ENCODE data around the gene TIMELESS. TPM values are rescaled to one million over a fixed set of nuclear protein-coding genes. Genes with fewer than 3 reads are reported as not detected.

TIMELESS gene, protein sequence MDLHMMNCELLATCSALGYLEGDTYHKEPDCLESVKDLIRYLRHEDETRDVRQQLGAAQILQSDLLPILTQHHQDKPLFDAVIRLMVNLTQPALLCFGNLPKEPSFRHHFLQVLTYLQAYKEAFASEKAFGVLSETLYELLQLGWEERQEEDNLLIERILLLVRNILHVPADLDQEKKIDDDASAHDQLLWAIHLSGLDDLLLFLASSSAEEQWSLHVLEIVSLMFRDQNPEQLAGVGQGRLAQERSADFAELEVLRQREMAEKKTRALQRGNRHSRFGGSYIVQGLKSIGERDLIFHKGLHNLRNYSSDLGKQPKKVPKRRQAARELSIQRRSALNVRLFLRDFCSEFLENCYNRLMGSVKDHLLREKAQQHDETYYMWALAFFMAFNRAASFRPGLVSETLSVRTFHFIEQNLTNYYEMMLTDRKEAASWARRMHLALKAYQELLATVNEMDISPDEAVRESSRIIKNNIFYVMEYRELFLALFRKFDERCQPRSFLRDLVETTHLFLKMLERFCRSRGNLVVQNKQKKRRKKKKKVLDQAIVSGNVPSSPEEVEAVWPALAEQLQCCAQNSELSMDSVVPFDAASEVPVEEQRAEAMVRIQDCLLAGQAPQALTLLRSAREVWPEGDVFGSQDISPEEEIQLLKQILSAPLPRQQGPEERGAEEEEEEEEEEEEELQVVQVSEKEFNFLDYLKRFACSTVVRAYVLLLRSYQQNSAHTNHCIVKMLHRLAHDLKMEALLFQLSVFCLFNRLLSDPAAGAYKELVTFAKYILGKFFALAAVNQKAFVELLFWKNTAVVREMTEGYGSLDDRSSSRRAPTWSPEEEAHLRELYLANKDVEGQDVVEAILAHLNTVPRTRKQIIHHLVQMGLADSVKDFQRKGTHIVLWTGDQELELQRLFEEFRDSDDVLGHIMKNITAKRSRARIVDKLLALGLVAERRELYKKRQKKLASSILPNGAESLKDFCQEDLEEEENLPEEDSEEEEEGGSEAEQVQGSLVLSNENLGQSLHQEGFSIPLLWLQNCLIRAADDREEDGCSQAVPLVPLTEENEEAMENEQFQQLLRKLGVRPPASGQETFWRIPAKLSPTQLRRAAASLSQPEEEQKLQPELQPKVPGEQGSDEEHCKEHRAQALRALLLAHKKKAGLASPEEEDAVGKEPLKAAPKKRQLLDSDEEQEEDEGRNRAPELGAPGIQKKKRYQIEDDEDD
- 84.2 and 103 TPM in 2 replicates for total RNA-seq (2011; cell fraction: chromatin; rRNA removed; ENCODE audit: low replicate concordance)
- total RNA-seq (2011; cell fraction: nucleolus; rRNA removed): 49.9 and 50.4 TPM in 2 replicates
- 49.5 and 53.8 TPM in 2 replicates for total RNA-seq (2011; cell fraction: nucleoplasm; rRNA removed)
- 49.8 and 52.2 TPM in 2 replicates for total RNA-seq (2014; rRNA removed)
- 27.8 and 29.7 TPM in 2 replicates for total RNA-seq (2014; rRNA removed; fragmentation: Illumina TruSeq; extraction: Trizol)
- total RNA-seq (2015; rRNA removed; fragmentation: Illumina TruSeq; extraction: Trizol): 32.4 and 35.8 TPM in 2 replicates
- 53.5 and 59.2 TPM in 2 replicates for total RNA-seq (2021)
- polyA plus RNA-seq (2011; rRNA removed): 14.9 and 16.7 TPM in 2 replicates
- polyA plus RNA-seq (2011; cell fraction: cytosol; rRNA removed): 7.0 and 12.4 TPM in 2 replicates
- polyA plus RNA-seq (2011; cell fraction: nucleus; rRNA removed): 94.4 and 103 TPM in 2 replicates
- polyA plus RNA-seq (2012): 44.2 and 47.0 TPM in 2 replicates
- polyA plus RNA-seq (2014; fragmentation: Illumina TruSeq; extraction: Trizol): 54.4 and 58.1 TPM in 2 replicates
- polyA plus RNA-seq (2014; fragmentation: Nextera tagmentation; extraction: Ambion mirVana): 10 to 100 TPM; 11.9 to 17.8 TPM
- polyA plus RNA-seq (2014; rRNA removed): 43.5 and 49.1 TPM in 2 replicates
- polyA minus RNA-seq (2011; rRNA and poly(A)+ RNA removed): 10.8 and 15.5 TPM in 2 replicates
- 16.9 and 17.3 TPM in 2 replicates for polyA minus RNA-seq (2011; cell fraction: cytosol; rRNA and poly(A)+ RNA removed)
- polyA minus RNA-seq (2011; cell fraction: nucleus; rRNA and poly(A)+ RNA removed): 13.3 and 23.4 TPM in 2 replicates
- Bru-seq, nascent RNA: percentile 72 among the genes with signal in this experiment
- BruChase-seq, experiment 1, labeled RNA remaining after a 2-hour chase: percentile 65 among the genes with signal in this experiment
- BruChase-seq, experiment 2, labeled RNA remaining after a 6-hour chase: percentile 73 among the genes with signal in this experiment
- long read RNA-seq, experiment 1, full-length matches to known transcripts: 144 of 475 reads
- long read RNA-seq, experiment 1, partial matches to known transcripts: 227 of 475 reads
- long read RNA-seq, experiment 1, other reads (novel, unspliced or antisense): 104 of 475 reads
- long read RNA-seq, experiment 2, full-length matches to known transcripts: 12 of 82 reads
- long read RNA-seq, experiment 2, partial matches to known transcripts: 61 of 82 reads
- long read RNA-seq, experiment 2, other reads (novel, unspliced or antisense): 9 of 82 reads
- long read RNA-seq, experiment 3, full-length matches to known transcripts: 5 of 85 reads
- long read RNA-seq, experiment 3, partial matches to known transcripts: 70 of 85 reads
- long read RNA-seq, experiment 3, other reads (novel, unspliced or antisense): 10 of 85 reads

DNA sequence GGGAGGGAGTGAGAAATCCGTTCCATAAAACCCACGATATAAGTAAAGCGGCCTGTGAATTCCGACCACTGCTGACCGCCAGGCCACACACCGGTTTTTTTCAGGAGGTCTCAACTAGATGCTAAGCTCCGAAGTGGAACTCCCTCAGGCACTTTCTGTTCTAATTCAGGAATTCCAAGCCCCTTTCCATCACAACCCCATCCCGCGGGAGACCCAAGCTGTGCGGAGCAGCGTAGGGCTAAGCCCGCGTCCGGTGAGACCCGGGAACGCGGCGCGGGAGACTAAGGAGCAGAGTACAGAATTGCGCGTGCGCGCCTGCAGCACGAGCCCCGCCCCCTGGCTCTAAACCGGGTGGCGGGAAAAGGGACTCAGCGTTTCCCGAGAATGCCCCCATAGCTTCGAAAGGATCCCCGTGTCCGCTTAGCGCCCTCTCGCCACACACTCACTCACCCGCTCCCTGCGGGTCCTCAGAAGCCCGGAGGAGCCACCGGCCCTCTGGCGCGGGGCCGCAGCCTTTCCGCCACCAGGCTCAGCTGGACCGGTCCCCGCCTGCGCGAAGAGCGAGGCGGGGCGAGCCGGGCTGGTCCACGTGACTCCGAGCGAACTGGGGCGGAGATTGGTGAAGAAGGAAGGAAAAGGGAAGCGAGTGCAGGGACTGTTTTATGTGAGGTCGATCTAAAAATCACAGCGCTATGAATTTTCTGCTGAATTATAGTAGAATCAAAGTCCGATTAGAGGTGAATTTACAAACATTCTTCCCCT is at the start of gene TIMELESS:
Gene TIMELESS (minus strand): TSS at position 567 of the 762 bp plus-strand sequence. CDS start 15,256 bp downstream, outside the sequence.
- Histone ChIP-seq H3K4me2 (ENCODE audit: insufficient read depth, low read length) (peak within 1 kb of the TSS; percentile 77), H3K9me1 (ENCODE audit: control insufficient read depth, insufficient read depth, low read length) (no peaks in the 10 kb centered on the region), H2AFZ (ENCODE audit: low read depth, low read length) (peak within 1 kb of the TSS; percentile 80), H3K36me3 (ENCODE audit: control insufficient read depth, insufficient read depth, low read length) (peaks cover 19% of the 10 kb centered on the region), H3K4me3 (peak within 1 kb of the TSS; percentile 52), H4K20me1 (replicated peaks; ENCODE audit: control insufficient read depth, insufficient read depth, low read length) (no peaks in the 10 kb centered on the region), H3K4me1 (replicated peaks in 1 of 2; ENCODE audit: control insufficient read depth in 2 of 2, insufficient read depth in 2 of 2, low read length in 2 of 2) (peaks cover 11 to 19% of the 10 kb centered on the region in 2 experiments), H3K79me2 (ENCODE audit: control insufficient read depth, insufficient read depth, low read length) (peaks cover 39% of the 10 kb centered on the region), H3K9ac (ENCODE audit: insufficient read depth in 1 of 2, low read depth in 2 of 2, low read length in 2 of 2) (peak within 1 kb of the TSS; percentile 84 to 92), H3K9me3 (replicated peaks; ENCODE audit: control insufficient read depth, insufficient read depth, low read depth, low read length) (no peaks in the 10 kb centered on the region), H3K27ac (ENCODE audit: extremely low read depth, low read depth, low read length) (peak within 1 kb of the TSS; percentile 91), H3K27me3 (ENCODE audit: control insufficient read depth in 2 of 2, insufficient read depth in 2 of 2, low read length in 2 of 2) (no peaks in the 10 kb centered on the region)
- DNase-seq (ENCODE audit: extremely low read depth in 1 of 4, low spot score in 3 of 4) (peak; percentile 94 to 95 (median 95)), ATAC-seq (peak; percentile 96), FAIRE-seq (peak; percentile 83)
- BruUV-seq (replicated peaks): TSS peak; percentile 76
- POLR2A ChIA-PET: interaction anchor here (0.6 to 2.9 kb wide), 17 partner anchors 10 to 327 kb away, joined by 3 to 23 read pairs (median 5); partner anchors contain the start of genes CNPY2 and STAT2
- intact Hi-C loops (cut with micrococcal nuclease) (loop anchor here (5.0 kb wide), 1 partner anchor 72 kb away; no protein-coding TSS in a partner anchor), in situ Hi-C loops (cut with MboI) (no loop called here)
- CTCF ChIA-PET (ENCODE audit: low intra/inter-chr PET ratio): no interaction called here
- WGBS (ENCODE audit: insufficient coverage, low coverage, missing lambda C conversion rate): under 1% methylated on average over 57 of the region's 58 CpGs
- TF ChIP-seq IFI16 (CRISPR knock-in tag; IDR thresholded peaks at IDR 0.05) (no peak), HMG20A (CRISPR knock-in tag; conservative IDR thresholded peaks at IDR 0.05) (no peak), MIER1 (IDR thresholded peaks at IDR 0.05; ENCODE audit: low read depth) (no peak)
- TF ChIP-seq, protein P1, sequence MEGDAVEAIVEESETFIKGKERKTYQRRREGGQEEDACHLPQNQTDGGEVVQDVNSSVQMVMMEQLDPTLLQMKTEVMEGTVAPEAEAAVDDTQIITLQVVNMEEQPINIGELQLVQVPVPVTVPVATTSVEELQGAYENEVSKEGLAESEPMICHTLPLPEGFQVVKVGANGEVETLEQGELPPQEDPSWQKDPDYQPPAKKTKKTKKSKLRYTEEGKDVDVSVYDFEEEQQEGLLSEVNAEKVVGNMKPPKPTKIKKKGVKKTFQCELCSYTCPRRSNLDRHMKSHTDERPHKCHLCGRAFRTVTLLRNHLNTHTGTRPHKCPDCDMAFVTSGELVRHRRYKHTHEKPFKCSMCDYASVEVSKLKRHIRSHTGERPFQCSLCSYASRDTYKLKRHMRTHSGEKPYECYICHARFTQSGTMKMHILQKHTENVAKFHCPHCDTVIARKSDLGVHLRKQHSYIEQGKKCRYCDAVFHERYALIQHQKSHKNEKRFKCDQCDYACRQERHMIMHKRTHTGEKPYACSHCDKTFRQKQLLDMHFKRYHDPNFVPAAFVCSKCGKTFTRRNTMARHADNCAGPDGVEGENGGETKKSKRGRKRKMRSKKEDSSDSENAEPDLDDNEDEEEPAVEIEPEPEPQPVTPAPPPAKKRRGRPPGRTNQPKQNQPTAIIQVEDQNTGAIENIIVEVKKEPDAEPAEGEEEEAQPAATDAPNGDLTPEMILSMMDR (IDR thresholded peaks at IDR 0.05 in 2 of 3, conservative IDR thresholded peaks at IDR 0.05 in 1 of 3; ENCODE audit: insufficient read depth in 2 of 3, low read depth in 1 of 3, low read length in 3 of 3): 0 out of 6 replicates have a peak, but pooled peaks of 1 of the 3 experiments have one; percentile 15
- TF ChIP-seq, protein P2, sequence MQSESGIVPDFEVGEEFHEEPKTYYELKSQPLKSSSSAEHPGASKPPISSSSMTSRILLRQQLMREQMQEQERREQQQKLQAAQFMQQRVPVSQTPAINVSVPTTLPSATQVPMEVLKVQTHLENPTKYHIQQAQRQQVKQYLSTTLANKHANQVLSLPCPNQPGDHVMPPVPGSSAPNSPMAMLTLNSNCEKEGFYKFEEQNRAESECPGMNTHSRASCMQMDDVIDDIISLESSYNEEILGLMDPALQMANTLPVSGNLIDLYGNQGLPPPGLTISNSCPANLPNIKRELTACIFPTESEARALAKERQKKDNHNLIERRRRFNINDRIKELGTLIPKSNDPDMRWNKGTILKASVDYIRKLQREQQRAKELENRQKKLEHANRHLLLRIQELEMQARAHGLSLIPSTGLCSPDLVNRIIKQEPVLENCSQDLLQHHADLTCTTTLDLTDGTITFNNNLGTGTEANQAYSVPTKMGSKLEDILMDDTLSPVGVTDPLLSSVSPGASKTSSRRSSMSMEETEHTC (IDR thresholded peaks at IDR 0.05): 0 out of 2 replicates have a peak, but pooled peaks have one; percentile 40
